SK-N-SH treated with all-trans-retinoic acid at 6 μM for 48 hours (cell line): ENCODE measurements around the gene TEX261.

Experiments
- ATAC-seq: fragments of 200-7000 bp; cut with Tn5 transposase; 3 replicates; pipeline ENCODE4 v1.9.1; 2020; ENCODE audit warnings: mild to moderate bottlenecking, moderate library complexity
- ARNTL ChIP-seq: fragments of 450-650 bp; formaldehyde crosslinking; IDR thresholded peaks from 2 replicates; pipeline ENCODE4 v1.5.0; 2020; ENCODE audit warnings: low read depth, mild to moderate bottlenecking, moderate library complexity, borderline replicate concordance
- BACH2 ChIP-seq: fragments of 250-450 bp; sonication (Bioruptor Pico); IDR thresholded peaks from 2 replicates; pipeline ENCODE4 v1.9.0; 2021; ENCODE audit warnings: mild to moderate bottlenecking, borderline replicate concordance
- CREB5 ChIP-seq: fragments of 250-450 bp; sonication (Bioruptor Pico); IDR thresholded peaks from 2 replicates; pipeline ENCODE4 v1.5.1; 2020; ENCODE audit warnings: low read depth, mild to moderate bottlenecking, moderate library complexity
- CSRNP3 ChIP-seq: fragments of 250-450 bp; sonication (Bioruptor Pico); IDR thresholded peaks from 2 replicates; pipeline ENCODE4 v1.5.1; 2021; ENCODE audit warnings: mild to moderate bottlenecking, moderate library complexity
- ESRRG ChIP-seq: fragments of 250-450 bp; sonication (Bioruptor Pico); IDR thresholded peaks from 2 replicates; pipeline ENCODE4 v1.6.1; 2021; ENCODE audit warnings: mild to moderate bottlenecking
- GLIS3 ChIP-seq: fragments of 250-450 bp; sonication (Bioruptor Pico); IDR thresholded peaks from 2 replicates; pipeline ENCODE4 v1.5.0; 2020; ENCODE audit warnings: mild to moderate bottlenecking, moderate library complexity
- ISL1 ChIP-seq: fragments of 250-450 bp; sonication (Bioruptor Pico); IDR thresholded peaks from 2 replicates; pipeline ENCODE4 v2.1.2; 2022; ENCODE audit warnings: mild to moderate bottlenecking, moderate library complexity
- OSR1 ChIP-seq: fragments of 250-450 bp; sonication (Bioruptor Pico); IDR thresholded peaks from 2 replicates; pipeline ENCODE4 v1.8.0; 2022; ENCODE audit warnings: moderate library complexity, mild to moderate bottlenecking, inconsistent platforms
- PATZ1 ChIP-seq: fragments of 250-450 bp; sonication (Bioruptor Pico); IDR thresholded peaks from 2 replicates; pipeline ENCODE4 v1.8.0; 2020; ENCODE audit warnings: mild to moderate bottlenecking, moderate library complexity, borderline replicate concordance
- POU6F1 ChIP-seq: fragments of 250-450 bp; sonication (Bioruptor Pico); IDR thresholded peaks from 2 replicates; pipeline ENCODE4 v1.8.0; 2021; ENCODE audit warnings: low read depth, mild to moderate bottlenecking, moderate library complexity, borderline replicate concordance
- PPARA ChIP-seq: fragments of 250-450 bp; sonication (Bioruptor Pico); IDR thresholded peaks from 2 replicates; pipeline ENCODE4 v1.5.0; 2020; ENCODE audit warnings: mild to moderate bottlenecking, borderline replicate concordance
- RARB ChIP-seq: fragments of 250-450 bp; sonication (Bioruptor Pico); IDR thresholded peaks from 2 replicates; pipeline ENCODE4 v1.8.0; 2021; ENCODE audit warnings: mild to moderate bottlenecking, moderate library complexity
- SNAI2 ChIP-seq: fragments of 250-450 bp; sonication (Bioruptor Pico); IDR thresholded peaks from 2 replicates; pipeline ENCODE4 v1.5.0; 2020; ENCODE audit warnings: mild to moderate bottlenecking, moderate library complexity
- TCF4 ChIP-seq: fragments of 250-450 bp; sonication (Bioruptor Pico); IDR thresholded peaks from 2 replicates; pipeline ENCODE4 v1.8.0; 2021; ENCODE audit warnings: mild to moderate bottlenecking, moderate library complexity, borderline replicate concordance
- TOX ChIP-seq: fragments of 250-450 bp; sonication (Bioruptor Pico); IDR thresholded peaks from 2 replicates; pipeline ENCODE4 v1.8.0; 2021; ENCODE audit warnings: mild to moderate bottlenecking, moderate library complexity, borderline replicate concordance
- TSHZ2 ChIP-seq: fragments of 250-450 bp; sonication (Bioruptor Pico); IDR thresholded peaks from 2 replicates; pipeline ENCODE4 v1.5.0; 2020; ENCODE audit warnings: mild to moderate bottlenecking, moderate library complexity
- ZC3H10 ChIP-seq: fragments of 250-450 bp; sonication (Bioruptor Pico); IDR thresholded peaks from 2 replicates; pipeline ENCODE4 v1.5.1; 2021; ENCODE audit warnings: mild to moderate bottlenecking, moderate library complexity
- ZFP3 ChIP-seq: fragments of 250-450 bp; sonication (Bioruptor Pico); IDR thresholded peaks from 2 replicates; pipeline ENCODE4 v1.5.0; 2020; ENCODE audit warnings: mild to moderate bottlenecking, moderate library complexity
- ZFP30 ChIP-seq: fragments of 450-650 bp; formaldehyde crosslinking; IDR thresholded peaks from 2 replicates; pipeline ENCODE4 v1.5.0; 2022; ENCODE audit warnings: mild to moderate bottlenecking, moderate library complexity
- ZNF565 ChIP-seq: fragments of 450-650 bp; formaldehyde crosslinking; conservative IDR thresholded peaks from 2 replicates; pipeline ENCODE4 v1.5.0; 2020; ENCODE audit warnings: low read depth, mild to moderate bottlenecking, moderate library complexity
- ZNF70 ChIP-seq: fragments of 450-650 bp; formaldehyde crosslinking; IDR thresholded peaks from 2 replicates; pipeline ENCODE4 v1.5.0; 2020; ENCODE audit warnings: mild to moderate bottlenecking, moderate library complexity
- ZNF8 ChIP-seq: fragments of 450-650 bp; formaldehyde crosslinking; IDR thresholded peaks from 2 replicates; pipeline ENCODE4 v1.5.0; 2020; ENCODE audit warnings: mild to moderate bottlenecking, moderate library complexity

TEX261 gene

GRCh38 chr2:70988151-70988550 lies 6.5 kb downstream of the TEX261 start:
- TF ChIP-seq ZFP3 (CRISPR knock-in tag) (no peak), OSR1 (CRISPR knock-in tag) (no peak), CREB5 (CRISPR knock-in tag) (no peak), PATZ1 (CRISPR knock-in tag) (no peak), GLIS3 (no peak), ESRRG (CRISPR knock-in tag) (no peak), RARB (CRISPR knock-in tag) (no peak), TSHZ2 (CRISPR knock-in tag) (no peak), TOX (CRISPR knock-in tag) (no peak), ZNF8 (CRISPR knock-in tag) (no peak), ZC3H10 (CRISPR knock-in tag) (no peak), ZFP30 (CRISPR knock-in tag) (no peak), PPARA (CRISPR knock-in tag) (no peak), ZNF565 (no peak), ZNF70 (CRISPR knock-in tag) (no peak), POU6F1 (CRISPR knock-in tag) (no peak), CSRNP3 (CRISPR knock-in tag) (no peak)
- ATAC-seq, result no peak

DNA sequence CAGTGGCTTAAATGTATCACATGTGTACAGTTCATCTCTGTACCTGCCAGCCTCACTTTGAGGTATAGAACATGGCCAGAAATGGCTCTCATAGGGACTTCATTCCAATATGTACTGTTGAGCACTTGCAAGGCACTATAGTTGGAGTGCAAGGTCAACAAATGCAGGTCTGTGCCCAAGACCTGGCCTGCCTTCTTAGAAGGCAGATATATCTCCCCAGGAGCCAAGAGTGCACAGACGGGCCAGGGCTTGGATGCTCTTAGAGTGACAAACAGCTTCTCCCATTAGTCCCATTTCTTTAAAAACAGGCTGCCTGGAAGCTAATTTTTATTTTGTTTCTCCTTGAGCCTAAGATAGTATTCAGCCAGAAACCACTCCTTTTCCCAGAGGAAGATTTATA lies 7.3 kb downstream of the TEX261 start:
- TF ChIP-seq SNAI2 (CRISPR knock-in tag) (no peak), ZFP30 (CRISPR knock-in tag) (no peak), GLIS3 (no peak), ZNF8 (CRISPR knock-in tag) (no peak), TOX (CRISPR knock-in tag) (no peak), ZNF70 (CRISPR knock-in tag) (no peak), ESRRG (CRISPR knock-in tag) (no peak), ARNTL (CRISPR knock-in tag) (no peak), TSHZ2 (CRISPR knock-in tag) (no peak), ZFP3 (CRISPR knock-in tag) (no peak), ZC3H10 (CRISPR knock-in tag) (no peak), CSRNP3 (CRISPR knock-in tag) (no peak), RARB (CRISPR knock-in tag) (no peak), ISL1 (CRISPR knock-in tag) (no peak), ZNF565 (no peak), BACH2 (CRISPR knock-in tag) (no peak), TCF4 (no peak), PATZ1 (CRISPR knock-in tag) (no peak), PPARA (CRISPR knock-in tag) (no peak)
- no peak for ATAC-seq
